ENCODE data around the gene KLHDC8A. TPM values are rescaled to one million over a fixed set of nuclear protein-coding genes. Genes with fewer than 3 reads are reported as not detected.

The KLHDC8A gene
- total and polyA plus RNA-seq, 12 donors = 5.1 to 74.9 (median 38.8) TPM

GRCh38 chr1:205294934-205295333 is 61.8 kb downstream of the KLHDC8A start:
- Histone ChIP-seq H3K27me3 (no peaks in the 10 kb centered on the region), H3K27ac (peak overlapping the region in 3 of 5 donors; percentile 23 to 75 (median 67)), H3K36me3 (replicated peaks in 1 of 2) (no peaks in the 10 kb centered on the region), H3K4me3 (no peak overlapping the region), H3K9me3 (replicated peaks in 1 of 3) (no peaks in the 10 kb centered on the region), H3K4me1 (replicated peaks in 1 of 2) (peaks cover 12 to 17% of the 10 kb centered on the region in 2 donors)
- intact Hi-C loops (cut with DNase I) = no loop called here
- DNase-seq = no peak
- WGBS, 4 donors = 85 to 96% (median 92%) methylated on average over 4 to 5 of the region's 5 CpGs
- no peak for TF ChIP-seq POLR2A (IDR thresholded peaks at IDR 0.05)
- TF ChIP-seq, protein P1, sequence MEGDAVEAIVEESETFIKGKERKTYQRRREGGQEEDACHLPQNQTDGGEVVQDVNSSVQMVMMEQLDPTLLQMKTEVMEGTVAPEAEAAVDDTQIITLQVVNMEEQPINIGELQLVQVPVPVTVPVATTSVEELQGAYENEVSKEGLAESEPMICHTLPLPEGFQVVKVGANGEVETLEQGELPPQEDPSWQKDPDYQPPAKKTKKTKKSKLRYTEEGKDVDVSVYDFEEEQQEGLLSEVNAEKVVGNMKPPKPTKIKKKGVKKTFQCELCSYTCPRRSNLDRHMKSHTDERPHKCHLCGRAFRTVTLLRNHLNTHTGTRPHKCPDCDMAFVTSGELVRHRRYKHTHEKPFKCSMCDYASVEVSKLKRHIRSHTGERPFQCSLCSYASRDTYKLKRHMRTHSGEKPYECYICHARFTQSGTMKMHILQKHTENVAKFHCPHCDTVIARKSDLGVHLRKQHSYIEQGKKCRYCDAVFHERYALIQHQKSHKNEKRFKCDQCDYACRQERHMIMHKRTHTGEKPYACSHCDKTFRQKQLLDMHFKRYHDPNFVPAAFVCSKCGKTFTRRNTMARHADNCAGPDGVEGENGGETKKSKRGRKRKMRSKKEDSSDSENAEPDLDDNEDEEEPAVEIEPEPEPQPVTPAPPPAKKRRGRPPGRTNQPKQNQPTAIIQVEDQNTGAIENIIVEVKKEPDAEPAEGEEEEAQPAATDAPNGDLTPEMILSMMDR (IDR thresholded peaks at IDR 0.05) = no peak

GRCh38 chr1:205294175-205294917 is 62.4 kb downstream of the KLHDC8A start:
- Histone ChIP-seq H3K27ac (peak overlapping the region in 4 of 5 donors; percentile 23 to 75 (median 52)), H3K9me3 (replicated peaks in 1 of 3) (no peaks in the 10 kb centered on the region), H3K36me3 (replicated peaks in 1 of 2) (no peaks in the 10 kb centered on the region), H3K4me1 (replicated peaks in 1 of 2) (peaks cover 12 to 17% of the 10 kb centered on the region in 2 donors), H3K27me3 (no peaks in the 10 kb centered on the region), H3K4me3 (no peak overlapping the region)
- intact Hi-C loops (cut with DNase I) = no loop called here
- TF ChIP-seq, protein P1 (IDR thresholded peaks at IDR 0.05) = no peak
- TF ChIP-seq POLR2A (IDR thresholded peaks at IDR 0.05) = no peak
- 27 to 34% (median 32%) methylated on average over 5 to 6 of the region's 6 CpGs for WGBS, 4 donors
- DNase-seq = peak in 6 of 7 donors; percentile 64 to 83 (median 76)

GRCh38 chr1:205293350-205294074 is 63.2 kb downstream of the KLHDC8A start:
- H3K27me3 ChIP-seq = no peaks in the 10 kb centered on the region
- H3K4me1 ChIP-seq (replicated peaks in 1 of 2) = peaks cover 12 to 17% of the 10 kb centered on the region in 2 donors
- TF ChIP-seq, protein P1 (IDR thresholded peaks at IDR 0.05) = no peak
- TF ChIP-seq POLR2A (IDR thresholded peaks at IDR 0.05) = no peak
- no peaks in the 10 kb centered on the region for H3K9me3 ChIP-seq (replicated peaks in 1 of 3)
- WGBS, 4 donors = 95 to 97% (median 97%) methylated on average over 6 to 10 of the region's 10 CpGs
- no peak overlapping the region for H3K4me3 ChIP-seq
- no peak for DNase-seq
- H3K27ac ChIP-seq = peak overlapping the region in 4 of 5 donors; percentile 23 to 75 (median 52)
- no peaks in the 10 kb centered on the region for H3K36me3 ChIP-seq (replicated peaks in 1 of 2)
- intact Hi-C loops (cut with DNase I) = no loop called here

DNA sequence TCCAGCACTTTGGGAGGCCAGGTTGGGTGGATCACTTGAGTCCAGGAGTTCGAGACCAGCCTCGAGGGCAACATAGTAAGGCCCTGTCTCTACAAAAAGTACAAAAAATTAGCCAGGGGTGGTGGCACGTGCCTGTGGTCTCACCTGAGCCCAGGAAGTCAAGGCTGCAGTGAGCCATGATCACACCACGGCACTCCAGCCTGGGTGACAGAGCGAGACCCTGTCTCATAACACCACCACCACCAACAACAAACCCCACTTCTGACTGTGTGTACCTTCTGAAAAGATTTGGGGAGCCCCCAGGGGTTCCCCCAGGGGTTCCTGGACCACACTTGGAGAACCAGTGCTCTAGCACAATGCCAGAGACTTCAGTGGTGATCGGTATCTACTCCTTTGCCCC is 65.1 kb downstream of the KLHDC8A start:
- no peak overlapping the region for H3K27ac ChIP-seq
- H3K9me3 ChIP-seq (replicated peaks in 1 of 3) = no peaks in the 10 kb centered on the region
- 87 to 96% (median 91%) methylated on average over 6 of the region's 6 CpGs for WGBS, 4 donors
- H3K27me3 ChIP-seq = no peaks in the 10 kb centered on the region
- H3K4me3 ChIP-seq = no peak overlapping the region
- H3K4me1 ChIP-seq (replicated peaks in 1 of 2) = peaks cover 12 to 33% of the 10 kb centered on the region in 2 donors
- TF ChIP-seq, protein P1 (IDR thresholded peaks at IDR 0.05) = no peak
- TF ChIP-seq POLR2A (IDR thresholded peaks at IDR 0.05) = no peak
- H3K36me3 ChIP-seq (replicated peaks in 1 of 2) = no peaks in the 10 kb centered on the region
- intact Hi-C loops (cut with DNase I) = no loop called here
- no peak for DNase-seq
